HG03060 (cell line): ENCODE measurements around the gene ZNF611.
"Not testable (repeated sequence)": the region's sequence is repeated elsewhere in the genome, so short reads cannot be mapped to it uniquely, and the experiment has no call there.

ENCODE experiments used
- ATAC-seq: cut with Tn5 transposase; IDR thresholded peaks from one replicate; pipeline ENCODE4 v1.9.1; 2021; ENCODE audit warnings: low read depth, moderate number of reproducible peaks; ENCODE audit not compliant: unreplicated experiment

ZNF611 gene

GRCh38 chr19:52720541-52720940 is 14.3 kb downstream of the ZNF611 start:
- not testable (repeated sequence) for ATAC-seq

DNA sequence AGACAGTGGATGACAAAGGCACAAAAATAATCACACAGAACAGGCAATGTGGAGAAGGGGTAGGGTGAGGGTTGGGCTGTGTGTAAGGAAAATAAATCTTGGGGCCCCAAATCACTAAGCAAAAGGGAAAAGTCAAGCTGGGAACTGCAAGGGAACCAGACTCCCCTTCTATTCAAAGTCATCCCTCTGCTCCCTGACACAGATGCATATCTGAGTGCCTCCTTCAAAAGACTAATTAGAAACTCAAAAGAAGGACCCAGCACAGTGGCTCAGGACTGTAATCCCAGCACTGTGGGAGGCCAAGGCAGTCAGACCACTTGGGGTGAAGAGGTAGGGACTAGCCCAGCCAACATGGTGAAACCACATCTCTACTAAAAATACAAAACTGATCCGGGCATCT is 18.3 kb downstream of the ZNF611 start:
- ATAC-seq, result no peak

GRCh38 chr19:52715902-52716301 is 18.9 kb downstream of the ZNF611 start:
- not testable (repeated sequence) for ATAC-seq

- not testable (repeated sequence) for ATAC-seq
Measured at GRCh38 chr19:52715330-52715729, 19.5 kb downstream of the ZNF611 start.

GRCh38 chr19:52713051-52713450 is 21.8 kb downstream of the ZNF611 start:
- ATAC-seq, result not testable (repeated sequence)

- not testable (repeated sequence) for ATAC-seq
Measured at GRCh38 chr19:52711661-52712060, 23.2 kb downstream of the ZNF611 start.

GRCh38 chr19:52710538-52710937 is 24.3 kb downstream of the ZNF611 start:
- ATAC-seq, result no peak

- ATAC-seq, result not testable (repeated sequence)
Measured at GRCh38 chr19:52705615-52706014, 29.2 kb downstream of the ZNF611 start.

GRCh38 chr19:52703917-52704316 is 30.9 kb downstream of the ZNF611 start:
- no peak for ATAC-seq

DNA sequence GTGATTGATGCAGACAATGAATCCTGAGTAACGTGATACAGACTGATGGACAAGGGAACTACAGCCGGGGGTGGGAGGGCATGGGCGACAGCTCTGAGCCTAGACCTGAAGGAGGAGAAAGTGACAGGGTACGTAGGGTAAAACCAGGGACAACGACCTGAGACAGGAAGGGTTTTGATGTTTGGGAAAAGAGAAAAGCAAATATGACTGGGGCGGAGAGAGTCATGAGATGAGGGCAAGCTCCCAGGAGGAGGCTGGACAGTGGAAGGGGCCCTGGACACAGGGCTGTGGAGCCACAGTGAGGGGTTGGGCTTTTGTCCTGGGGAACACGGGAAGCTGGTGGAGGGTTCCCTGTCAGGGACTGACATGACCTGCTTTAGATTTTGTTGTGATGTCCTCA is 34.2 kb downstream of the ZNF611 start:
- no peak for ATAC-seq

- not testable (repeated sequence) for ATAC-seq
Measured at GRCh38 chr19:52699555-52699954, 35.3 kb downstream of the ZNF611 start.

DNA sequence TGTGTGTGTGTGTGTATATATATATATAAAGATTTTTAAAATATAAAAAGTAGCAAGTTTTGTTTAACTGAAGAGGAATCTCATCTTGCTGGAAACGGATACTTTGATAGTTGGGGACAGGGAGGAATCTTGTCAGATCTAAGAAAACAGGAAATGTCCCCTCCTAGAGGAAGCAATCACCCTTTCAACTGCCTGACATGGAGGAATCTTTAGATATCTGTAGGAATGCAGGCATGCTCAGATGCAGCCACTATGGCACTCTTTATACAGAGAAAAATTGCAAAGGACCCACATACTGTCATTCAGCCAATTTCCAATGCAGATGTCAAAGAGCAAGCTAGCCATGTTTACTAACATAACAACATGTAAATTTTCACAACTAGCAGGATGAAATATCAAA is 38.8 kb downstream of the ZNF611 start:
- ATAC-seq, result no peak

GRCh38 chr19:52694921-52695320 is 39.9 kb downstream of the ZNF611 start:
- no peak for ATAC-seq

DNA sequence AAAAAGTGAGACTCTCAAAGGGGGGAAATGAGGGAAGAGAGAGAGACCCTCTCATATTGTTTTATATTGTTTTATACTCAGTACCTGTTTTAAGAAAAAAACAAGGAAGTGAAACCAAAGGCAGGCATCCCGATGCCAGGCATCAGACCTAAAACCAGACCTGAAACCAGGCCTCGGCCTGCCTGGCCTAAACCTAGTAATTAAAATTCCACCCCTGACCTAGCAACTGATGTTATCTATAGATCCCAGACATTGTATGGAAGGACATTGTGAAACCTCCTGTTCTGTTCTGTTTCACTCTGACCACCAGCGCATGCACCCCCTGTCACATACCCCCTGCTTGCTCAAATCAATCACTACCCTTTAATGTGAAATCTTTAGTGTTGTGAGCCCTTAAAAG is 40.6 kb downstream of the ZNF611 start:
- ATAC-seq, result not testable (repeated sequence)

DNA sequence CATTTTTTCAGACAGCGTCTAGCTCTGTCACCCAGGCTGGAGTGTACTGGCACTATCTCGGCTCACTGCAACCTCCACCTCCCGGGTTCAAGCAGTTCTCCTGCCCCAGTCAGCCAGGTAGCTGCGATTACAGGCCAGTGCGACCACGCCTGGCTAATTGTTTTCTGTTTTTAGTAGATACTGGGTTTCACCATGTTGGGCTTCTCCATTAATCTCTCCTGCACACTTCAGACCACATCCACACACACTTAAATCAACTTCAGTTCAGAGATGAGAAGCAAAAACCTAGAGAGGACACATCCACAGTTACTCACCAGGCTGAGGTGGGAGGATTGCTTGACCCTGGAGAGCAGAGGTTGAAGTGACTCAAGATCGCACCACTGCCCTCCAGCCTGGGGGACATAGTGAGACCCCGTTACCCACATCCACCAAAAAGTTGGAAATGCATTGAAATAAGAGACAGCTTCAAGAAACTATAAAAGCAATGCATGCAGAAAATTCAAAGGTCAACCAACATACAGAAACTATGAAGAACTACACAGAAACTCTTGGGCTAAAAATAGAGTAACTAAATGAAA is 42.3 kb downstream of the ZNF611 start:
- ATAC-seq, result no peak

GRCh38 chr19:52691737-52692136 is 43.1 kb downstream of the ZNF611 start:
- no peak for ATAC-seq

DNA sequence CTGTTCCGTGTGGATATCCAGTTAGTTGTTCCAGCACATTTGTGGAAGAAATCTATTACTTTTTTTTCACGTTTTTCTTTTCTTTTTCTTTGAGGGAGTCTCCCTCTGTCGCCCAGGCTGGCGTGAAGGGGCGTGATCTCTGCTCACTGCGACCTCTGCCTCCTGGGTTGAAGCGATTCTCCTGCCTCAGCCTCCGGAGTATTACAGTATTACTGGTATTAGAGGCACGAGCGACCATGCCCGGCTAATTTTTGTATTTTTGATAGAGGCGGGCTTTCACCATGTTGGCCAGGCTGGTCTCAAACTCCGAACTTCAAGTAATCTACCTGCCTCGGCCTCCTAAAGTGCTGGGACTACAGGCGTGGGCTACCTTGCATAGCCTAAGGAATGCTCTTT is 43.6 kb downstream of the ZNF611 start:
- no peak for ATAC-seq

GRCh38 chr19:52690369-52691214 is 44.3 kb downstream of the ZNF611 start:
- no peak for ATAC-seq

- ATAC-seq, result no peak
Measured at GRCh38 chr19:52689843-52690368, 44.9 kb downstream of the ZNF611 start.

DNA sequence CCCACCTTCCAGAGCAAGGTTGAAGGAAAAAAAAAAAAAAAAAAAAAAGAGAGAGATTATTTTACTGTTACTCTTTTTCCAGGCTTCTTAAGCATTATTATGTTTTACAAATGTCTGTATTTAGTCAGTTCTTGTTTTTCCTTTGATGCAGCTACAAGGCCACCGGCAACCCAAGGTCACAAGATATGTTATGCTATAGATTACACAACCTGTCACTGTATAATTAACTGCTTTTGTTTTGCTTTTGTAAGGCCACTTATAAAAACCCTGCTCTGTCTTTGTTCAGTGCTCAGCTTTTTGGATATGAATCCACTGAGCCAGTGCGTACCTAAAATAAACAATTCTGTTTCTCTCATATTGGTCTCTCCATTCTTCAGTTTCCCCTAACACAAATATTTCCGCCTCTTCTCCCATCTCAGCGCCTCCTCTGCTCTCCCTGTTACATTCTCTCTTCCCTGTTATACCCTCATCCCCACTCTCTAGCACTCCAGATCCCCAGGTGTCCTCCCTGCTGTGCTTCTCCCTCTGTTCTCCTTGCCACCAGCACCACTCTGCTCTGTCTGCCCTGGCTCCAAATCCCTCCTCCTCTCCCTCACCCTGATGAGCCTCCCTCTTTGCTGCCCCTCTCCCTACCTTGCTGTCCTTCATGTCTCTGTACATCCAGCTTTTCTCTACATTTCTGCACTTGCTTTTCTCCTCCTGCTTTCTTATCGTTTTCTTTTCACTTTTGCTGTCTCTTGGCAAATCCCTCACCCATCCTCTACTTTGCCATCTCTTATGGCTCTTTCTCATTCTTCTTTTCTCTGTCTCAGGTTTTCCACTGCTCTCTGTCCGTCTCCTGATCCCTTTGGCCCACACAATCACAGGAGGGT is 45.7 kb downstream of the ZNF611 start:
- not testable (repeated sequence) for ATAC-seq

DNA sequence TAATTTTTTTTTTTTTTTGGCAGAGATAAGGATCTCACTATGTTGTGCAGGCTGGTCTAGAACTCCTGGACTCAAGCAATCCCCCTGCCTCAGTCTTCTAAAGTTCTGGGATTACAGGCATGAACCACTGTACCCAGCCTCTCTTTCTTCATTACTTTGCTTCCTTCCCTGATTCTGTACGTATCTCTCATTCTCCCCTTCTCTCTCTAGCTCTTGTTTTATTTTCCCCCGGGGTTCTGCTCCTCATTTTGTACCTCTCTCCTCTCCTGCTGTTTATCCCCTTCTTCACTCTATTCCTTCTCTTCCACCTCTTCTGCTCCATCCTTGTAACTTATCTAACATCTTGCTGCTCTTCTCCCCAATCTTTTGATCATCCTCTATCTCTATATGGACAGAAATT is 46.5 kb downstream of the ZNF611 start:
- ATAC-seq, result no peak
